Hematopoietic multipotent progenitor cell (in vitro differentiated cells): ENCODE data around the gene DDR1. TPM values are rescaled to one million over a fixed set of nuclear protein-coding genes. Genes with fewer than 3 reads are reported as not detected.
A peak's percentile ranks its signal among the peaks of the same experiment; 100 is the strongest.

Source experiments
- DNase-seq, 3 donors: peaks; one replicate each; pipeline ENCODE4 v3.0.0-alpha.2; 2011 to 2015; ENCODE audit warnings: low read depth in 2 of 3, low spot score in 2 of 3
- small RNA-seq: library from RNA; depleted of rRNA; stranded (forward); fragments of <200 nt; gene quantifications from one replicate; pipeline ENCODE3, GENCODE V24; 2012
- total RNA-seq: library from RNA; depleted of rRNA; stranded (reverse); fragments of >200 nt; gene quantifications from one replicate; pipeline ENCODE4 v1.2.3, GENCODE V29; 2012

The DDR1 gene
- total RNA-seq, 1 donor, result 3.0 TPM

GRCh38 chr6:30942338-30943060 lies 58.2 kb downstream of the DDR1 start:
- DNase-seq, result peak in 2 of 3 donors; percentile 18 to 27

- DNase-seq, result no peak
These were observed 59.7 kb downstream of the DDR1 start for GRCh38 chr6:30944051-30944450.

GRCh38 chr6:30945281-30945680 lies 61.0 kb downstream of the DDR1 start:
- DNase-seq, result no peak

GRCh38 chr6:30947231-30947630 lies 62.9 kb downstream of the DDR1 start:
- no peak for DNase-seq

GRCh38 chr6:30948811-30949210 lies 64.5 kb downstream of the DDR1 start:
- DNase-seq, result no peak

Small RNAs within 50 kb of the gene (small RNA-seq; reads per million reads assigned to genes)
- gene RF00019, result not detected

Other genes starting within 250 kb of the DDR1 start
- 12.9 TPM for gene C6orf136, start 237.4 kb upstream of the DDR1 start, total RNA-seq
- gene DHX16, start 211.5 kb upstream of the DDR1 start, total RNA-seq, result 42.3 TPM
- gene PPP1R18, start 197.9 kb upstream of the DDR1 start, total RNA-seq, result 53.3 TPM
- gene NRM, start 193.5 kb upstream of the DDR1 start, total RNA-seq, result 9.4 TPM
- gene MDC1, start 167.2 kb upstream of the DDR1 start, total RNA-seq, result 14.0 TPM
- gene TUBB, start 164.2 kb upstream of the DDR1 start, total RNA-seq, result 446 TPM
- gene FLOT1, start 141.8 kb upstream of the DDR1 start, total RNA-seq, result 50.6 TPM
- gene IER3, start 140.0 kb upstream of the DDR1 start, total RNA-seq, result 4.3 TPM
- 19.1 TPM for gene GTF2H4, start 23.7 kb downstream of the DDR1 start, total RNA-seq
- gene VARS2, start 29.7 kb downstream of the DDR1 start, total RNA-seq, result 15.9 TPM
- gene SFTA2, start 47.7 kb downstream of the DDR1 start, total RNA-seq, result not detected
- gene MUCL3, start 56.5 kb downstream of the DDR1 start, total RNA-seq, result not detected
- under 0.01 TPM for gene MUC21, start 99.2 kb downstream of the DDR1 start, total RNA-seq
- not detected for gene MUC22, start 126.0 kb downstream of the DDR1 start, total RNA-seq
- gene C6orf15, start 228.1 kb downstream of the DDR1 start, total RNA-seq, result not detected
- gene PSORS1C1, start 230.3 kb downstream of the DDR1 start, total RNA-seq, result 0.27 TPM
- gene CDSN, start 235.9 kb downstream of the DDR1 start, total RNA-seq, result under 0.01 TPM